ENCODE data around the gene NHLRC2. TPM values are rescaled to one million over a fixed set of nuclear protein-coding genes. Genes with fewer than 3 reads are reported as not detected.
"Not testable (repeated sequence)": the region's sequence is repeated elsewhere in the genome, so short reads cannot be mapped to it uniquely, and the experiment has no call there.

The NHLRC2 gene
- total RNA-seq, 1 donor from 2014 or later, result 43.6 TPM

GRCh38 chr10:113933894-113934532 lies 79.6 kb downstream of the NHLRC2 start:
- Mint-ChIP-seq H3K27ac (no peak overlapping the region), H3K4me3 (ENCODE audit: low read depth) (no peak overlapping the region), H3K4me1 (ENCODE audit: low read depth) (peaks cover 4% of the 10 kb centered on the region), H3K9me3 (ENCODE audit: low read depth) (no peaks in the 10 kb centered on the region), H3K27me3 (no peaks in the 10 kb centered on the region), H3K36me3 (ENCODE audit: insufficient read depth) (no peaks in the 10 kb centered on the region)
- no peak for DNase-seq (ENCODE audit: low spot score, unreplicated experiment)
- no peak for TF ChIP-seq CTCF (IDR thresholded peaks at IDR 0.05; ENCODE audit: unreplicated experiment)

- TF ChIP-seq CTCF (IDR thresholded peaks at IDR 0.05; ENCODE audit: unreplicated experiment), result no peak
- no peak overlapping the region for H3K4me3 Mint-ChIP-seq (ENCODE audit: low read depth)
- peaks cover 4% of the 10 kb centered on the region for H3K4me1 Mint-ChIP-seq (ENCODE audit: low read depth)
- peaks cover 5% of the 10 kb centered on the region for H3K27me3 Mint-ChIP-seq
- H3K36me3 Mint-ChIP-seq (ENCODE audit: insufficient read depth), result no peaks in the 10 kb centered on the region
- H3K27ac Mint-ChIP-seq, result no peak overlapping the region
- no peak for DNase-seq (ENCODE audit: low spot score, unreplicated experiment)
- H3K9me3 Mint-ChIP-seq (ENCODE audit: low read depth), result no peaks in the 10 kb centered on the region
Observed at GRCh38 chr10:113937258-113937657, 82.8 kb downstream of the NHLRC2 start.

GRCh38 chr10:113937756-113938155 lies 83.3 kb downstream of the NHLRC2 start:
- no peak overlapping the region for H3K4me3 Mint-ChIP-seq (ENCODE audit: low read depth)
- no peak for TF ChIP-seq CTCF (IDR thresholded peaks at IDR 0.05; ENCODE audit: unreplicated experiment)
- H3K4me1 Mint-ChIP-seq (ENCODE audit: low read depth), result peaks cover 4% of the 10 kb centered on the region
- H3K27ac Mint-ChIP-seq, result no peak overlapping the region
- DNase-seq (ENCODE audit: low spot score, unreplicated experiment), result no peak
- no peaks in the 10 kb centered on the region for H3K9me3 Mint-ChIP-seq (ENCODE audit: low read depth)
- no peaks in the 10 kb centered on the region for H3K36me3 Mint-ChIP-seq (ENCODE audit: insufficient read depth)
- H3K27me3 Mint-ChIP-seq, result peaks cover 5% of the 10 kb centered on the region

- H3K36me3 Mint-ChIP-seq (ENCODE audit: insufficient read depth), result no peaks in the 10 kb centered on the region
- H3K4me3 Mint-ChIP-seq (ENCODE audit: low read depth), result no peak overlapping the region
- no peak for TF ChIP-seq CTCF (IDR thresholded peaks at IDR 0.05; ENCODE audit: unreplicated experiment)
- DNase-seq (ENCODE audit: low spot score, unreplicated experiment), result no peak
- peaks cover 4% of the 10 kb centered on the region for H3K4me1 Mint-ChIP-seq (ENCODE audit: low read depth)
- H3K9me3 Mint-ChIP-seq (ENCODE audit: low read depth), result no peaks in the 10 kb centered on the region
- H3K27ac Mint-ChIP-seq, result no peak overlapping the region
- peaks cover 5% of the 10 kb centered on the region for H3K27me3 Mint-ChIP-seq
Observed at GRCh38 chr10:113939212-113939860, 84.9 kb downstream of the NHLRC2 start.

GRCh38 chr10:113941140-113941539 lies 86.7 kb downstream of the NHLRC2 start:
- H3K9me3 Mint-ChIP-seq (ENCODE audit: low read depth), result no peaks in the 10 kb centered on the region
- no peak overlapping the region for H3K4me3 Mint-ChIP-seq (ENCODE audit: low read depth)
- H3K27ac Mint-ChIP-seq, result no peak overlapping the region
- TF ChIP-seq CTCF (IDR thresholded peaks at IDR 0.05; ENCODE audit: unreplicated experiment), result no peak
- peaks cover 5% of the 10 kb centered on the region for H3K27me3 Mint-ChIP-seq
- DNase-seq (ENCODE audit: low spot score, unreplicated experiment), result no peak
- H3K36me3 Mint-ChIP-seq (ENCODE audit: insufficient read depth), result no peaks in the 10 kb centered on the region
- peaks cover 10% of the 10 kb centered on the region for H3K4me1 Mint-ChIP-seq (ENCODE audit: low read depth)

GRCh38 chr10:113943196-113943595 lies 88.7 kb downstream of the NHLRC2 start:
- H3K9me3 Mint-ChIP-seq (ENCODE audit: low read depth); H3K27ac Mint-ChIP-seq; H3K36me3 Mint-ChIP-seq (ENCODE audit: insufficient read depth); DNase-seq (ENCODE audit: low spot score, unreplicated experiment); H3K27me3 Mint-ChIP-seq; H3K4me3 Mint-ChIP-seq (ENCODE audit: low read depth): not testable (repeated sequence)
- H3K4me1 Mint-ChIP-seq (ENCODE audit: low read depth), result peaks cover 20% of the 10 kb centered on the region
